ENCODE measurements around the gene MATR3. TPM values are rescaled to one million over a fixed set of nuclear protein-coding genes. Genes with fewer than 3 reads are reported as not detected.

The MATR3 gene
- total RNA-seq, 2 experiments from 2014 or later: 168 to 222 TPM

- no peaks in the 10 kb centered on the region for H3K9me3 Mint-ChIP-seq
- peak overlapping the region; percentile 70 for H3K4me3 Mint-ChIP-seq
- no peak for DNase-seq
- peaks cover 3% of the 10 kb centered on the region for H3K27me3 Mint-ChIP-seq
- peak overlapping the region; percentile 66 for H3K27ac Mint-ChIP-seq
- ChIA-PET CTCF (interaction anchor here (0.8 to 1.7 kb wide), 4 partner anchors 13 to 57 kb away, joined by 3 to 5 read pairs (median 4); no protein-coding TSS in a partner anchor), POLR2A (interaction anchor here (0.6 kb wide), 1 partner anchor 9 kb away, joined by 5 read pairs; no protein-coding TSS in a partner anchor)
- peaks cover 60% of the 10 kb centered on the region for H3K4me1 Mint-ChIP-seq
- peaks cover 33% of the 10 kb centered on the region for H3K36me3 Mint-ChIP-seq (ENCODE audit: low read depth)
Observed at GRCh38 chr5:139275536-139275935, 18.0 kb upstream of the MATR3 start.

- peaks cover 3% of the 10 kb centered on the region for H3K27me3 Mint-ChIP-seq
- peak overlapping the region; percentile 70 for H3K4me3 Mint-ChIP-seq
- H3K4me1 Mint-ChIP-seq: peaks cover 64% of the 10 kb centered on the region
- peaks cover 36% of the 10 kb centered on the region for H3K36me3 Mint-ChIP-seq (ENCODE audit: low read depth)
- peak; percentile 32 for DNase-seq
- no peaks in the 10 kb centered on the region for H3K9me3 Mint-ChIP-seq
- POLR2A ChIA-PET: interaction anchor here (0.6 kb wide), 1 partner anchor 9 kb away, joined by 5 read pairs; no protein-coding TSS in a partner anchor
- CTCF ChIA-PET: interaction anchor here (0.8 to 1.7 kb wide), 9 partner anchors 12 to 119 kb away, joined by 3 to 5 read pairs (median 3); partner anchors contain the start of gene PROB1
- peak overlapping the region; percentile 66 for H3K27ac Mint-ChIP-seq
Observed at GRCh38 chr5:139275956-139276355, 17.6 kb upstream of the MATR3 start.

- Mint-ChIP-seq H3K27me3 (peaks cover 3% of the 10 kb centered on the region), H3K27ac (no peak overlapping the region), H3K9me3 (no peaks in the 10 kb centered on the region), H3K4me3 (peak overlapping the region; percentile 70), H3K4me1 (peaks cover 64% of the 10 kb centered on the region), H3K36me3 (ENCODE audit: low read depth) (peaks cover 36% of the 10 kb centered on the region)
- no peak for DNase-seq
- POLR2A ChIA-PET: no interaction called here
- CTCF ChIA-PET: interaction anchor here (0.7 to 1.7 kb wide), 10 partner anchors 10 to 923 kb away, joined by 3 to 5 read pairs (median 3); partner anchors contain the start of gene PROB1
Observed at GRCh38 chr5:139276426-139276825, 17.1 kb upstream of the MATR3 start.

- DNase-seq: no peak
- peaks cover 38% of the 10 kb centered on the region for H3K36me3 Mint-ChIP-seq (ENCODE audit: low read depth)
- peak overlapping the region; percentile 6 for H3K27ac Mint-ChIP-seq
- H3K9me3 Mint-ChIP-seq: no peaks in the 10 kb centered on the region
- H3K4me1 Mint-ChIP-seq: peaks cover 61% of the 10 kb centered on the region
- no peaks in the 10 kb centered on the region for H3K27me3 Mint-ChIP-seq
- POLR2A ChIA-PET: no interaction called here
- CTCF ChIA-PET: interaction anchor here (0.6 to 1.6 kb wide), 7 partner anchors 9 to 924 kb away, joined by 3 to 4 read pairs (median 3); no protein-coding TSS in a partner anchor
- no peak overlapping the region for H3K4me3 Mint-ChIP-seq
Observed at GRCh38 chr5:139277171-139277570, 16.4 kb upstream of the MATR3 start.

GRCh38 chr5:139278540-139279274 lies 14.8 kb upstream of the MATR3 start:
- H3K36me3 Mint-ChIP-seq (ENCODE audit: low read depth): peaks cover 49% of the 10 kb centered on the region
- DNase-seq: no peak
- no peaks in the 10 kb centered on the region for H3K9me3 Mint-ChIP-seq
- no peak overlapping the region for H3K27ac Mint-ChIP-seq
- no peaks in the 10 kb centered on the region for H3K27me3 Mint-ChIP-seq
- H3K4me1 Mint-ChIP-seq: peaks cover 46% of the 10 kb centered on the region
- H3K4me3 Mint-ChIP-seq: no peak overlapping the region
- POLR2A ChIA-PET: interaction anchor here (0.6 kb wide), 1 partner anchor 67 kb away, joined by 8 read pairs; no protein-coding TSS in a partner anchor
- CTCF ChIA-PET: interaction anchor here (1.0 kb wide), 1 partner anchor 155 kb away, joined by 3 read pairs; no protein-coding TSS in a partner anchor

GRCh38 chr5:139282197-139282557 lies 11.4 kb upstream of the MATR3 start:
- no peaks in the 10 kb centered on the region for H3K9me3 Mint-ChIP-seq
- peaks cover 49% of the 10 kb centered on the region for H3K36me3 Mint-ChIP-seq (ENCODE audit: low read depth)
- H3K27ac Mint-ChIP-seq: no peak overlapping the region
- peaks cover 20% of the 10 kb centered on the region for H3K4me1 Mint-ChIP-seq
- no peak overlapping the region for H3K4me3 Mint-ChIP-seq
- CTCF ChIA-PET: interaction anchor here (1.2 kb wide), 1 partner anchor 59 kb away, joined by 4 read pairs; the partner anchor contains the start of gene PAIP2
- no peaks in the 10 kb centered on the region for H3K27me3 Mint-ChIP-seq
- no peak for DNase-seq
- POLR2A ChIA-PET: no interaction called here

GRCh38 chr5:139283252-139284166 lies 10.0 kb upstream of the MATR3 start:
- H3K4me3 Mint-ChIP-seq: no peak overlapping the region
- H3K9me3 Mint-ChIP-seq: no peaks in the 10 kb centered on the region
- no peaks in the 10 kb centered on the region for H3K27me3 Mint-ChIP-seq
- POLR2A ChIA-PET: no interaction called here
- peaks cover 15% of the 10 kb centered on the region for H3K4me1 Mint-ChIP-seq
- CTCF ChIA-PET: interaction anchor here (0.6 to 1.0 kb wide), 2 partner anchors 9 to 94 kb away, joined by 3 read pairs; no protein-coding TSS in a partner anchor
- no peak overlapping the region for H3K27ac Mint-ChIP-seq
- no peak for DNase-seq
- peaks cover 45% of the 10 kb centered on the region for H3K36me3 Mint-ChIP-seq (ENCODE audit: low read depth)

GRCh38 chr5:139284295-139284694 lies 9.2 kb upstream of the MATR3 start:
- no peak overlapping the region for H3K27ac Mint-ChIP-seq
- no peaks in the 10 kb centered on the region for H3K9me3 Mint-ChIP-seq
- H3K4me1 Mint-ChIP-seq: peaks cover 13% of the 10 kb centered on the region
- peaks cover 40% of the 10 kb centered on the region for H3K36me3 Mint-ChIP-seq (ENCODE audit: low read depth)
- POLR2A ChIA-PET: interaction anchor here (0.6 kb wide), 1 partner anchor 9 kb away, joined by 5 read pairs; no protein-coding TSS in a partner anchor
- no peaks in the 10 kb centered on the region for H3K27me3 Mint-ChIP-seq
- no peak overlapping the region for H3K4me3 Mint-ChIP-seq
- CTCF ChIA-PET: interaction anchor here (0.6 kb wide), 3 partner anchors 64 to 326 kb away, joined by 3 to 4 read pairs (median 3); no protein-coding TSS in a partner anchor
- DNase-seq: no peak

- ChIA-PET POLR2A (no interaction called here), CTCF (interaction anchor here (0.5 to 1.2 kb wide), 2 partner anchors 9 to 615 kb away, joined by 3 to 4 read pairs; no protein-coding TSS in a partner anchor)
- Mint-ChIP-seq H3K4me1 (peaks cover 10% of the 10 kb centered on the region), H3K4me3 (no peak overlapping the region), H3K27me3 (no peaks in the 10 kb centered on the region), H3K36me3 (ENCODE audit: low read depth) (peaks cover 30% of the 10 kb centered on the region), H3K9me3 (no peaks in the 10 kb centered on the region), H3K27ac (no peak overlapping the region)
- no peak for DNase-seq
Observed at GRCh38 chr5:139285651-139286392, 7.7 kb upstream of the MATR3 start.

GRCh38 chr5:139287890-139288635 lies 5.5 kb upstream of the MATR3 start:
- Mint-ChIP-seq H3K36me3 (ENCODE audit: low read depth) (peaks cover 23% of the 10 kb centered on the region), H3K9me3 (no peaks in the 10 kb centered on the region), H3K27ac (no peak overlapping the region), H3K4me3 (no peak overlapping the region), H3K27me3 (no peaks in the 10 kb centered on the region), H3K4me1 (peaks cover 11% of the 10 kb centered on the region)
- ChIA-PET POLR2A (interaction anchor here (0.7 kb wide), 1 partner anchor 524 kb away, joined by 4 read pairs; no protein-coding TSS in a partner anchor), CTCF (interaction anchor here (0.8 to 1.3 kb wide), 3 partner anchors 12 to 194 kb away, joined by 3 to 4 read pairs (median 3); no protein-coding TSS in a partner anchor)
- DNase-seq: no peak

GRCh38 chr5:139291051-139291450 lies 2.5 kb upstream of the MATR3 start:
- ChIA-PET POLR2A (interaction anchor here (0.7 kb wide), 1 partner anchor 17 kb away, joined by 12 read pairs; no protein-coding TSS in a partner anchor), CTCF (interaction anchor here (0.7 to 1.4 kb wide), 6 partner anchors 13 to 937 kb away, joined by 3 to 5 read pairs (median 3); no protein-coding TSS in a partner anchor)
- no peak overlapping the region for H3K4me3 Mint-ChIP-seq
- DNase-seq: no peak
- no peaks in the 10 kb centered on the region for H3K9me3 Mint-ChIP-seq
- peaks cover 19% of the 10 kb centered on the region for H3K4me1 Mint-ChIP-seq
- H3K27me3 Mint-ChIP-seq: no peaks in the 10 kb centered on the region
- H3K36me3 Mint-ChIP-seq (ENCODE audit: low read depth): peaks cover 18% of the 10 kb centered on the region
- no peak overlapping the region for H3K27ac Mint-ChIP-seq

Measured in activated CD4-positive, alpha-beta T cell treated with anti-CD3 and anti-CD28 coated beads, Interleukin-2, amount 10 ng/mL, durations not matched to agents 7 days and 5 days (primary cell).